Measurements from ENCODE around the gene IMMP2L. TPM values are rescaled to one million over a fixed set of nuclear protein-coding genes. Genes with fewer than 3 reads are reported as not detected.
"Not testable (repeated sequence)": the region's sequence is repeated elsewhere in the genome, so short reads cannot be mapped to it uniquely, and the experiment has no call there.

Gene IMMP2L
- total and polyA plus RNA-seq, 4 donors: 7.3 to 21.1 (median 12.4) TPM

GRCh38 chr7:111459065-111459756 is 103.1 kb downstream of the IMMP2L start:
- 88% methylated on average over 2 of the region's 2 CpGs for WGBS
- H3K36me3 ChIP-seq (ENCODE audit: control insufficient read depth in 4 of 4, insufficient read depth in 3 of 4, low read depth in 1 of 4, low read length in 3 of 4): no peaks in the 10 kb centered on the region
- no peak overlapping the region for H3K9ac ChIP-seq (ENCODE audit: low read depth in 1 of 2, low read length in 2 of 2)
- H3K9me3 ChIP-seq (ENCODE audit: control insufficient read depth in 4 of 4, low read length in 3 of 4): no peaks in the 10 kb centered on the region
- no peak for DNase-seq (ENCODE audit: low spot score)
- H3K27me3 ChIP-seq (ENCODE audit: control insufficient read depth in 4 of 4, insufficient read depth in 4 of 4, low read length in 3 of 4): no peaks in the 10 kb centered on the region
- H3K4me1 ChIP-seq (ENCODE audit: control insufficient read depth in 4 of 4, insufficient read depth in 4 of 4, low read length in 3 of 4): no peaks in the 10 kb centered on the region
- no peak overlapping the region for H3K4me3 ChIP-seq (ENCODE audit: low read depth in 1 of 3, low read length in 3 of 3)
- H3K27ac ChIP-seq (ENCODE audit: low read depth in 1 of 2, low read length in 2 of 2): no peak overlapping the region
- TF ChIP-seq HNF4G (IDR thresholded peaks at IDR 0.05) (no peak), TAF1 (conservative IDR thresholded peaks at IDR 0.05) (no peak), GABPA (IDR thresholded peaks at IDR 0.05 in 1 of 2, conservative IDR thresholded peaks at IDR 0.05 in 1 of 2) (no peak), JUND (IDR thresholded peaks at IDR 0.05) (no peak), RXRA (IDR thresholded peaks at IDR 0.05) (no peak), EGR1 (IDR thresholded peaks at IDR 0.05; ENCODE audit: low read depth in 2 of 2) (no peak), CTCF (IDR thresholded peaks at IDR 0.05; ENCODE audit: low read depth, low read length, missing input control) (no peak), SP1 (IDR thresholded peaks at IDR 0.05) (no peak), HNF4A (conservative IDR thresholded peaks at IDR 0.05) (no peak), FOXA2 (IDR thresholded peaks at IDR 0.05) (no peak)
- TF ChIP-seq, protein P1, sequence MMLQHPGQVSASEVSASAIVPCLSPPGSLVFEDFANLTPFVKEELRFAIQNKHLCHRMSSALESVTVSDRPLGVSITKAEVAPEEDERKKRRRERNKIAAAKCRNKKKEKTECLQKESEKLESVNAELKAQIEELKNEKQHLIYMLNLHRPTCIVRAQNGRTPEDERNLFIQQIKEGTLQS (IDR thresholded peaks at IDR 0.05): no peak

DNA sequence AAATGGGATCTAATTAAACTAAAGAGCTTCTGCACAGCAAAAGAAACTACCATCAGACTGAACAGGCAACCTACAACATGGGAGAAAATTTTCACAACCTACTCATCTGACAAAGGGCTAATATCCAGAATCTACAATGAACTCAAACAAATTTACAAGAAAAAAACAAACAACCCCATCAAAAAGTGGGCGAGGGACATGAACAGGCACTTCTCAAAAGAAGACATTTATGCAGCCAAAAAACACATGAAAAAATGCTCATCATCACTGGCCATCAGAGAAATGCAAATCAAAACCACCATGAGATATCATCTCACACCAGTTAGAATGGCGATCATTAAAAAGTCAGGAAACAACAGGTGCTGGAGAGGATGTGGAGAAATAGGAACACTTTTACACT is 111.6 kb downstream of the IMMP2L start:
- H3K27me3 ChIP-seq (ENCODE audit: control insufficient read depth in 4 of 4, insufficient read depth in 4 of 4, low read length in 3 of 4); H3K27ac ChIP-seq (ENCODE audit: low read depth in 1 of 2, low read length in 2 of 2); DNase-seq (ENCODE audit: low spot score); H3K4me3 ChIP-seq (ENCODE audit: low read depth in 1 of 3, low read length in 3 of 3); H3K9ac ChIP-seq (ENCODE audit: low read depth in 1 of 2, low read length in 2 of 2); H3K36me3 ChIP-seq (ENCODE audit: control insufficient read depth in 4 of 4, insufficient read depth in 3 of 4, low read depth in 1 of 4, low read length in 3 of 4); H3K9me3 ChIP-seq (ENCODE audit: control insufficient read depth in 4 of 4, low read length in 3 of 4); H3K4me1 ChIP-seq (ENCODE audit: control insufficient read depth in 4 of 4, insufficient read depth in 4 of 4, low read length in 3 of 4): not testable (repeated sequence)
- WGBS: 93% methylated on average over 1 of the region's 2 CpGs

DNA sequence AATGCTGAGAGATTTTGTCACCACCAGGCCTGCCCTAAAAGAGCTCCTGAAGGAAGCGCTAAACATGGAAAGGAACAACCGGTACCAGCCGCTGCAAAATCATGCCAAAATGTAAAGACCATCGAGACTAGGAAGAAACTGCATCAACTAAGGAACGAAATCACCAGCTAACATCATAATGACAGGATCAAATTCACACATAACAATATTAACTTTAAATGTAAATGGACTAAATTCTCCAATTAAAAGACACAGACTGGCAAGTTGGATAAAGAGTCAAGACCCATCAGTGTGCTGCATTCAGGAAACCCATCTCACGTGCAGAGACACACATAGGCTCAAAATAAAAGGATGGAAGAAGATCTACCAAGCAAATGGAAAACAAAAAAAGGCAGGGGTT is 114.8 kb downstream of the IMMP2L start:
- H3K36me3 ChIP-seq (ENCODE audit: control insufficient read depth in 4 of 4, insufficient read depth in 3 of 4, low read depth in 1 of 4, low read length in 3 of 4); H3K9ac ChIP-seq (ENCODE audit: low read depth in 1 of 2, low read length in 2 of 2); H3K27me3 ChIP-seq (ENCODE audit: control insufficient read depth in 4 of 4, insufficient read depth in 4 of 4, low read length in 3 of 4); H3K4me3 ChIP-seq (ENCODE audit: low read depth in 1 of 3, low read length in 3 of 3); H3K9me3 ChIP-seq (ENCODE audit: control insufficient read depth in 4 of 4, low read length in 3 of 4); H3K4me1 ChIP-seq (ENCODE audit: control insufficient read depth in 4 of 4, insufficient read depth in 4 of 4, low read length in 3 of 4); DNase-seq (ENCODE audit: low spot score); H3K27ac ChIP-seq (ENCODE audit: low read depth in 1 of 2, low read length in 2 of 2): not testable (repeated sequence)
- 93% methylated on average over 5 of the region's 6 CpGs for WGBS

- Histone ChIP-seq H3K9ac (ENCODE audit: low read depth in 1 of 2, low read length in 2 of 2) (no peak overlapping the region), H3K36me3 (ENCODE audit: control insufficient read depth in 4 of 4, insufficient read depth in 3 of 4, low read depth in 1 of 4, low read length in 3 of 4) (no peaks in the 10 kb centered on the region), H3K4me1 (ENCODE audit: control insufficient read depth in 4 of 4, insufficient read depth in 4 of 4, low read length in 3 of 4) (no peaks in the 10 kb centered on the region), H3K27me3 (ENCODE audit: control insufficient read depth in 4 of 4, insufficient read depth in 4 of 4, low read length in 3 of 4) (no peaks in the 10 kb centered on the region), H3K9me3 (ENCODE audit: control insufficient read depth in 4 of 4, low read length in 3 of 4) (peaks cover 0 to 1% (median 0%) of the 10 kb centered on the region in 4 donors), H3K27ac (ENCODE audit: low read depth in 1 of 2, low read length in 2 of 2) (no peak overlapping the region), H3K4me3 (ENCODE audit: low read depth in 1 of 3, low read length in 3 of 3) (no peak overlapping the region)
- 94% methylated on average over 3 of the region's 3 CpGs for WGBS
- no peak for DNase-seq (ENCODE audit: low spot score)
- TF ChIP-seq YY1 (IDR thresholded peaks at IDR 0.05): no peak
These were observed 122.3 kb downstream of the IMMP2L start for GRCh38 chr7:111439977-111440376.

Measured in liver (tissue), 9 donors.